ENCODE data around the gene NAALAD2.
"Not testable (repeated sequence)": the region's sequence is repeated elsewhere in the genome, so short reads cannot be mapped to it uniquely, and the experiment has no call there.

NAALAD2 gene

DNA sequence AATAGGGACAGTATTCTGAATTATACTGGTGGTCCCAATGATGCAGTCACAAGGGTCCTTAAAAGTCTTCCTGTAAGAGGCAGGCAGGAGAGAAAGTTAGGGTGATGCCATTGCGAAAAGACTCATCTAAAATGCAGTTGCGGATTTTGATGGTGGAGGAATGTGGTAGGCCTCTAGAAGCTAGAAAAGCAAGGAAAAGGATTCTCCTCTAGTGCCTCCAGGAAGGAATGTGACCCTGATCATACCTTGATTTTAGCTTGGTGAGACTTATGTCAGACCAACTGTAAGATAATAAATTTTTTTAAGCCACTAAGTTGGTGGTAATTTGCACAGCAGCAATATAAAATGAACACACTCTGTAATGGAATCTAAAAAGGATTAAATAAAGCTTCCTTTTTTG, 54.5 kb downstream of the NAALAD2 start:
- in situ Hi-C loops (cut with MboI; ENCODE audit: low sequenced_read_pairs), result no loop called here

DNA sequence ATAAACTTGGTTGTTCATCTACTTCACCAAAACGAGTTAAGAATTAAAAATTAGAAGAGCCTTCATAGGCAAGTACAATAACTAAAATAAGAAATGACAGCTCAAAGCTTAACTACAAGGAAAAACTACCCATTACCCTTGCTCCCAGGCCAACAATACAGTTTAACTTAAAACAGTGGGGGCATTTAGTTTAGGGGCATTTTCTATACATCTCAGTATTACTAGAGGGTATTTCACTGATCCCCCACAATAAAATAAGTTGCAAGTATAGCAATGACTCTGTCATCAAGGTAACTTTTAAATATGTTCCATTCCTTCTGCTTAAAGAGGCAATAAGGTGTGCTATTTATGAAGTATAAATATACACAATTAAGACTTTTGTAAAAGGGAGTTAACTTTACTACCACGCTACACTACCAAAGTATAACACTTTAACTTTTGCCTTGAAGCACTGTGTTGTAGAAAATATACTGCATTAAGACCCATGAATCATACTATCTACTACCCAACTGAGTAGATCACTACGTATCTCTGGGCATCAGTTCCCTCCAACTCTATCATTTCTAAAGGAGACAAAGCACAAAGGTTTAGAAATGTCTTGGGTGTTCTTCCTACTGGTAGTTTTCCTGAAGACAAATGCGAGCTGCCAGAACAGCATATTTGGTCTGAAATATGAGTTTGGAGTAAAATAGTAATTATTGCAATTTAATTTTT, 58.6 kb downstream of the NAALAD2 start:
- in situ Hi-C loops (cut with MboI; ENCODE audit: low sequenced_read_pairs), result no loop called here

DNA sequence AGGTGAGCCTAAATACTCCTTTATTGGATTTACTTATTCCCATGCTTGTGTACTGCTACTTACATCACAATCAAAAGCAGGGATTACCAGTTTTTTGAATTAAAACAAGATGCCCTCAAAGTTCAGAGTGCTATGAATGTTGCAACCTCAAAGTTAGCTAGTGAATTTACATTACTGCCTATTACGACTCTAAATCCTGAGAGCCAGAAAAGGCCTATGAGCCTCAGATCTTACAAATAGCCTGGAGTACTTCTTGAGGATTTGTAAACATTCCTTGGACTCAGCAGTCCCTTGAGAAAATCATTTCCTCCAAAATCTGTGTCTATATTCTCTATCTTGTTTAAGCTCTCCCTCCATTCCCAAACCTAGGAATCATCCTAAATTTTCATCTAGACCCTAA, 62.9 kb downstream of the NAALAD2 start:
- in situ Hi-C loops (cut with MboI; ENCODE audit: low sequenced_read_pairs), result no loop called here

DNA sequence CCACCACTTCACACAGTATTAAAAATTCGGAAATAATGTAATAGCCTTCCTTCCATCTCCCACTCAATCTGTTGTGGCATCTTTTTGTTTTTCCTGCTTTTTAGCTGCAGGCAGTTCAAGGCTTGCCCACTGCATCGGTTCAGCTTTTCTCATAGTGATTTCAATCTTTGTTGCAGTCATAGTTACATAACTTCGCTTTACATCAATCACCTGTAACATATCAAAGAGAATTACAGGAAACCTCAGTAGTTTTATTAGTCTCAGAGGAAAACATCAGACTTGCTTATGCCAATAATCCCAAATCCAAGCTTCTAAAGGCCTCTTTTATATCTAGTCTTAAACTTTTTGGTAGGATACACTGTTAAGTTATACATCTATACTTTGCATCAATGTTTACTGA, 67.9 kb downstream of the NAALAD2 start:
- in situ Hi-C loops (cut with MboI; ENCODE audit: low sequenced_read_pairs), result no loop called here

DNA sequence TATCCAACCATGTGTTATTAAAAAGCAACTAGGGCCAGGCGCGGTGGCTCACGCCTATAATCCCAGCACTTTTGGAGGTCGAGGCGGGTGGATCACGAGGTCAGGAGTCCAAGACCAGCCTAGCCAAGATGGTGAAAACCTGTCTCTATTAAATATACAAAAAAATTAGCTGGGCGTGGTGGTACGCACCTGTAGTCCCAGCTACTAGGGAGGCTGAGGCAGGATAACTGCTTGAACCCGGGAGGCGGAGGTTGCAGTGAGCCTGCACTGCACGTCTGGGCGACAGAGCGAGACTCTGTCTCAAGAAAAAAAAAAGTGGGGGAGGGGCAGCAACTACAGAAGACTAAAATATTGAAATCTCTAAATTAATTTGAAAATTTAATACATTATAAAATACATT, 69.9 kb downstream of the NAALAD2 start:
- in situ Hi-C loops (cut with MboI; ENCODE audit: low sequenced_read_pairs), result no loop called here

DNA sequence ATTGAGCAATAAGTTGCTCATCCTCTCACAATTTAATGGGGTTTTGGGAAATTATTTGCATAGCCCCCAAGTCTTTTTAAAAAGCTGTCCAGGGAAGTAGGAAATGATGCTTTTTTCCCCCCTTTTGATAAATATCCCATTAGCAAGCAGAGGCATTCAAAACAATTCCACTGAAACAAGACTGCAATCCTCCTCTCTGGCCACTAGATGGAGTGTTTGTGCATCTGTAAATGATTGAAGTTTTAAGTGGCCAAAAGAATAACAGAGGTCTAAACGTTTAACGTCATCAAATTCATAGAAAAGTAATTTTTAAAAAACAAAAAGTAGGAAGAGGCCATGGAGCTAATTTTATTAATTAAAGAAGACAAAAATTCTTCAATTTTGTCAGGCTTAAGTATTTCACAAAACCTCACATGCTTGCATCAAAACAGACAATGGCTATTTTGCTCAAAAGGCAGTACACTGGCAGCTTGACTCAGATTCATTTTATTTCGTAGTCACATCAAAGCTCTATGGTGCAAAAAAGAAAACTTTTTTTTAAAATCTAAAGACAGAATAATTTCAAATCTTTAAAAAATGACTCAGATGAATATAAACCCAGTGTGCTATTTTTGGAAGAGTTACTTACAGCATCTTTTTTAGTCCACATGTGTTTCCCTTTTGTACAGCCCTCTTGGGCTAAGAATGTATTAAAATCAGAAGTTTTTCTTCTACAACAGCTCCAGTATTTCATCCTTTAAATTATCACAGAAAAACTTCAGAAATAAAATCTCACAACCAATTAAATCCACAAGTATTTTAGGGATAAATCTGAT, 70.6 kb downstream of the NAALAD2 start:
- in situ Hi-C loops (cut with MboI; ENCODE audit: low sequenced_read_pairs), result no loop called here

DNA sequence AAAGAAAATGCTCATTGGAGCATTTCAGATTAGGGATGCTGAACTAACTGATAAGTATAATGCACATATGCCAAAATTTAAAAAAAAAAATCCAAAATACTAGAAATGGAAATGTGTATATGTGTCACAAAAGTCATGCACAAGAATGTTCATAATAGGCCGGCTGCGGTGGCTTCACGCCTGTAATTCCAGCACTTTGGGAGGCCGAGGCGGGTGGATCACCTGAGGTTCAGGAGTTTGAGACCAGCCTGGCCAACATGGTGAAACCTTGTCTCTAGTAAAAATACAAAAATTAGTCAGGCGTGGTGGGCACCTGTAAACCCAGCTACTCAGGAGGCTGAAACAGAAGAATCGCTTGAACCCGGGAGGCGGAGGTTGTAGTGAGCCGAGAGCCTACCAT, 73.5 kb downstream of the NAALAD2 start:
- in situ Hi-C loops (cut with MboI; ENCODE audit: low sequenced_read_pairs), result not testable (repeated sequence)

DNA sequence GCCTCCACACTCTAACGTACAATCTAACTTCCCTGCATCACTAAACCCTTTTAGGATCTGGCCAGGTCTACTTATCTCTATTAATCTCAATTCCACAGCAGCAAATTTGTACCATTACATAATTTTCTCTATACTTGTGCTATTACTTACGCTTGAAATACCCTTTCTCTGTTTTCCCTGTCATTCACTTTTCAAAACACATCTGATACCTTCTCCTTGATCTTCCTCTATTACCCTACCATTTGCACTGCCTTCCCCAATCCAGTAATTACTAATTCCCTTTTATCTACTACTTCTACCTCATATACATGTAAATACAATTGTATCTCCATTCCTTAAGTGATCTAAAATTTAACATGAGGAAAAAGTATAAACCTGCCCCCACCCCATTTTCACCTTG, 74.4 kb downstream of the NAALAD2 start:
- in situ Hi-C loops (cut with MboI; ENCODE audit: low sequenced_read_pairs), result no loop called here

DNA sequence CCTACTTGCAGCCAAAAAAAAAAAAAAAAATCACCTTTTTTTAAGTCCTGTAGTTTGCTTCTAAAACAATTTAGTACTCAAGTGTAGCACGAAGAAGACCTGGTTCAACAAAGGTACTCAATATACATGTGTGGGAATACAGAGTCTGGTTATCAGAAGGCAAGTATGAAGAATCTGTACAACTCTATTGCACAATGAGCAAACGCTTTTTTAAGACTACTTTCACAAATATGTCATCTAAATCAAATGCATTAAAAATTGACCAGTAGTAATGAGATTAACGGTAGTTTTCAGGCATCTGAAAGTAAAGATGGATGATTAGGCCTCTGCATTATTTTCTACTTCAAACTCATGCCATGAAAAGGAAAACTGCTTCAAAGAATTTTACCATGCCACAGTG, 78.9 kb downstream of the NAALAD2 start:
- in situ Hi-C loops (cut with MboI; ENCODE audit: low sequenced_read_pairs), result no loop called here

DNA sequence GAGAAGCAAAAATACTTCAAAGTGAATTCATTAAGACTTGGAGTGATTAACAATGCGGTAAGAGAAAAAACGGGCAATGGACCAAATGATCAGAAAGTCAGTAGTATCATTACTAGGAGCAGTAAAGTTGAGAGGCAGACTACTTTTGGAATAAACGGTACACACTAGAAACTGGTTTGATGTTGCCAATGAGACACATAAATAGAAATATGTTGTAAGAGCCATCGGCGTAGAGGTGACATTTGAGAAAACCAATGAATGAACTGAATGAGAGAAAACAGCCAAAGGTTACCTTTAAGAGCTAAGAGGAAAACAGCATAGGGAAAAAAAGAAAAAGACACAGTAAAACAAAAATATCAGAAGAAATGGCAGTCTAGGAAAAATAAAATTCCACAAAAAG, 82.1 kb downstream of the NAALAD2 start:
- in situ Hi-C loops (cut with MboI; ENCODE audit: low sequenced_read_pairs), result no loop called here

DNA sequence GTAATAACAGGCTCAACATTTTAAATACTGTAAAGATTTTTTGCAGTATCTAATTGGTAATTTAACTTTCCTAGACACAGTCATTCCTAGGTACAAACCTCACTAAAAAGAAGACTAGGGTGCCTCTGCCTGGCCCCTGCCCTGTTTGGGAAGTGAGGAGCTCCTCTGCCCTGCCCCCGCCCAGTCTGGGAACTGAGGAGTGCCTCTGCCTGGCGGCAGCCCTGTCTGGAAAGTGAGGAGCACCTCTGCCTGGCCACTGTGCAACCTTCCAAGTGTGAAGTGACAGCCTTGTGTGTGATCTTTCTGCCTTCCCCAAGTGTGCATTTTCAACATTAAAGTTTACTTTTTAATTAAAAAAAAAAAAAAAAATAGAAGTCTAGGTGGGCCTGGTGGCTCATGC, 84.1 kb downstream of the NAALAD2 start:
- in situ Hi-C loops (cut with MboI; ENCODE audit: low sequenced_read_pairs), result no loop called here

DNA sequence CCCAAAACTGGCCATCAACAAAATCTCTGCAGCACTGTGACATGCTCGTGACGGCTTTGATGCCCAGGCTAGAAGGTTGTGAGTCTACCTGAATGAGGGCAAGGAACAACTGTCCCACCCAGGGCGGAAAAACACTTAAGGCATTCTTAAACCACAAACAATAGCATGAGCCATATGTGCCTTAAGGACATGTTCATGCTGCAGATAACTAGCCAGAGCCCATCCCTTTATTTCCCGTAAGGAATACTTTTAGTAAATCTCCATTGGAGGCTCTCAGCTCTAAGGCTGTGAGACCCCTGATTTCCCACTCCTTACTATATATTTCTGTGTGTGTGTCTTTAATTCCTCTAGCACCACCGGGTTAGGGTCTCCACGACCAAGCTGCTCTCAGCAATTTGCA, 85.0 kb downstream of the NAALAD2 start:
- in situ Hi-C loops (cut with MboI; ENCODE audit: low sequenced_read_pairs), result no loop called here

DNA sequence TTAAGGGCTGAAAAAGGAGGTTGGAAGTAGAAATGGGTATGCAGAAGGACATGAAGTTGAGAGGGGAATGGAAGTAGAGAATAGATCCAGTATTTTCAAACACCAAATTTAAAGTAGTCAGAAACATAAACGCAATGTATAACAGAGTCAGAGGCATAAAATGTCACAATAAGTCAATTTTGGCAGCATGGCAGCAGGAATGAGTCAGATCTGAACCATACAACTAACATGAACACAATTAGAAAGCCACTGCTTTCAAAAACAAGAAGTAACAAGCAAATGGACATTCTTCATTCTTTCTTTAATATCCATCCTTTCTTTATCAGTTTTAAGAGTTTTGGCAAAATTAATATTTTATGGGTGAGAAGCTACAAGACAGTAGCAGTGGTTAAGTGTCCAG, 85.9 kb downstream of the NAALAD2 start:
- in situ Hi-C loops (cut with MboI; ENCODE audit: low sequenced_read_pairs), result no loop called here

DNA sequence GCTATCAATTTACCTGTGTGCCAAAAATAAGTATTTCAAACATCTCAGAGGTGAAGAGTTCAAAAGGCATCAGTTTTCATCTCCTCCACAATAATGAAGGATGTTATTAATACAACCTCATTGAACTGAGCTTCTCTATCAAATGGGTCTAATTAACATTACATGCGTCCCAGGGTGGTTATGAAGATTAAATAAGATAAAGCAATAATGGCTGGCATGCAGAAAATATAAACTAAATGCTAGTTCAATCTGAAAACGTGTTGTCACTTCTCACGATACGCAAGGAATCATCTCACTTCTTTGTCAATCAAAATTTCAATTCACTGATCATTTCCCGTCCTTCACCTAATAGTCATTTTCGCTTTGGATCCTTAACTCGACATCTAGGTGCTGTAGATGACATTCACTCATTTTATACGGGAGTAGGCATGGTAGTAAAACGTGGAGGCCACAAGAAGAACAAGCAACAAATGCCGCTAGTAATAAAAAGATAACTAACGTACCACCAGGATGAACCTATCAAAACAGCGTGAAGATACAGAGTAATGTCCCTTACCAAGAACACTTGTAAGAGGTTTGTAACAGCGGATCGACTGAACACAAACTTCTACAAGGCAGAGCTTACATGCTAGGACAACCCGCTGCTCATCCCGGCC, 87.5 kb downstream of the NAALAD2 start:
- in situ Hi-C loops (cut with MboI; ENCODE audit: low sequenced_read_pairs), result no loop called here

DNA sequence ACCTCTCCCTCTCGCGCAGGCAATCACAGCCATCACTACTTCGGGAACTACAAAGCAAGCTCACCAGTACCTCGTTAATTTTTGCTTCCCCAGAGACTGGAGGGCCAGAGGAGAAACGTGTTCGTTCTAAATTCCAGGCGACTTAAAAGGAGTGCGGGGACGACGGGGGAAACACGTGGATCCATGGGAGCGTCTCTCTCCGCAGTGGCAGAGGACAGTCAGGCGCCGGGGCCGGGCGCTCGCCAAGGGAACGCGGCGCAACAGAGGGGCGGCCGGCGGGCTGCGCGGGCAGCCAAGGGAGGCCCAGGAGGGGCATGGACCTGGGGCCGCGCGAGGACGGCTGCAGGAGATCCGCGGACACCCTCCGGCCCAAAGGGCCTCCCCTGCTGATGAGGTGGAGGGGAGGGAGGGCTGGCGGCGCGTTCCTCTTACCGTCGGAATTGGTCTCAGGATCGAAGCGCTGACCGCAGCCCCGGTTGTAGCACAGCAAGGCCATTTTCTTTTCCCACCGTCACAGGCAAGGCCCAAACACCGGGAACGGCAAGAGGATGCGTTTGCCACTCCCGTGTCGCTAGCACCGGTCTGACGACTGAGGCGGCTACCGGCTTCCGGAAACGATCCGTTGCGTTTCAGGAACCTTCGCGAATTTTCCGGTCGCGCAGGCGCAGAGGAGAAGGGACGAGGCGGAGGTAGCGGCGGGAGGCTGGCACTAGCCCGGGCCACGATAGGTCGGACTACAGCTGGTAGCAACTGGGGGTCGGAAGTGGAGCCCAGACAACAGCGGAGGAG, 88.2 kb downstream of the NAALAD2 start, which contains the start of gene CHORDC1:
Gene CHORDC1, minus strand, starts transcription at position 591 of the 789 bp plus-strand sequence. Its CDS starts 95 bp downstream, at position 496.
- in situ Hi-C loops (cut with MboI; ENCODE audit: low sequenced_read_pairs), result no loop called here

DNA sequence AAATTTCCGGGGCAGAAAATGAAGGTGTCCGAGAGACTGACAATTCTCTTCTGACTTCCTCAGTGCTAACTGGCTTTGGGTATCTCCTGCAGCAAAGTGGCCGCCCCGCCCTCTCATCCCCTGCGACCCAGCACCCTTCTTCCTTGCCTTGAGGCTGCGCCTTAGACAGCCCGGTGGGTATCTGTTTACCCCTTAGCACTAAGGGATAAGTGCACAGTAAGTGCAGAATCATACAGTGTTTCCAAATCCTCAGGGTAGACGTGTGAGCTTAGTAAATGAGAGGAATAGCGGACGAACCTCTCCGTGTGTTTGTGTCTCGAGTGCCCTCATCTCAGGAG, 88.8 kb downstream of the NAALAD2 start:
- in situ Hi-C loops (cut with MboI; ENCODE audit: low sequenced_read_pairs), result no loop called here

DNA sequence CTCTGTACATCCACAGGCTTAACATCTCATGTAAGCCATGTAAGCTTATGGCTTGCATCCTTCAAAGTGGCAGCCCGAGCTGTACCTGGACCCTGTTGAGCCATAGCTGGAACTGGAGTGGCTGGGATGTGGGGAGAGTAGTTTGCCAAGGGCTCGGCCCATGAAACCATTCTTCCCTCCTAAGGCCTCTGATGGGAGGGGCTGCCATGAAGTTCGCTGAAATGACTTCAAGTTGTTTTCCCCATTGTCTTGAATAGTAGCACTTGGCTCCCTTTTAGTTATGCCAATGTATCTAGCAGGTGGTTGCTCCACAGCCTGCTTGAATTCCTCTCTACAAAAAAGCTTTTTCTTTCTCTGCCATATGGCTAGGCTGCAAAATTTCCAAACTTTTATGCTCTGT, 93.6 kb downstream of the NAALAD2 start:
- in situ Hi-C loops (cut with MboI; ENCODE audit: low sequenced_read_pairs), result no loop called here

DNA sequence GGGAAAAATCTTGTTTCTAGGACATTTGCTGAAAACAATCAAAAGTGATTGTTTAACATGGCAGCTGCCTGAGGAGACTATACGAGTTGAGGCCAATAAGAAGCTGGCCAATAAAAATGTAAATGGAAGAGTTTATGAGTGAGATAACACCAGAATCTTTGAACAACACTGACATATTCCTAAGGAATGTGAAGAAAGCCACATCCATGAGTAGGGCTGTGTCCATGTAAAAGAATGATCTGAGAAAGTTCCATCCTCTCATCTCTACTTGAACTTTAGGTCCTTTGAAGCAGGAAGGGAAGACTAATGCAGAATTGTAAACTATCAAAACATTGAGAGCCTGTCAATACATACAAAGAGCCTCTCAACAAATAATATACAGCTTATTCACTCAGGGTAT, 95.3 kb downstream of the NAALAD2 start:
- in situ Hi-C loops (cut with MboI; ENCODE audit: low sequenced_read_pairs), result no loop called here

DNA sequence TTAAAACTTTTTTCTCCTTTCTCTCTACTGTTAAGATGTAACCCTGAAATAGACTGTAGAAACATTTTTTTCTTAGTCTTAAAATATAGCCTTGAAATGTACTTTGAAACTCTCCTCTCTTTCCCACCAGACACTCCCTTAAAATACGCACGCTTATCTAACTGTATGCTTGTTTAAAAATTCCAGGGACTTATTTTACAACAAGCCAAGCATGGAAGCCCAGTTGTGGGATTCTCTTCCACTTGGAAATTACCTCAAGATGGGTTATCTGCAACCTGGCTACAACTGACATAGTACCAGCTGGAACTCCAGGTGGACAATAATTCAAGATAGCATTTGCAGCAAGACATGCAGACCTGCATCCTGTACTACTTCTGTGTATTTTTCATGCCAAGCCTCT, 100.5 kb downstream of the NAALAD2 start:
- in situ Hi-C loops (cut with MboI; ENCODE audit: low sequenced_read_pairs), result no loop called here

DNA sequence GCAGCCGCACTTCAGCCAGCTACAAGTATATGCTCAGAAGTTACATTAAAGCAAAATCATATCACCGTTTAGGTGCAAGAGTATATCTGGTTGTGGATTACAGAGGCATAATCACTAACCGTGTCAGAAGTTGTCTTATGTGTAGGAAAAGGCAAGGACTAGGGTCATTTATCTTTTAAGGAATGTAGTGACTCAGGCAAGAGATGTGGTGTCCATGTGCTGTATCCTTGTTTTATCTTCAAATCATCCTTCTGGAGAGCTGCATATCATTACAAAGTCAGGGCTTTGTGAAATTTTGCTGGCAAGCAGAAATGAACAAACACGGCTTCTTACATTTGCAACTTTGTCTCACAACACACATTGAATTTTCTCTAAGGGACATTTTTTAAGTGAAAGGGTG, 101.1 kb downstream of the NAALAD2 start:
- in situ Hi-C loops (cut with MboI; ENCODE audit: low sequenced_read_pairs), result no loop called here

DNA sequence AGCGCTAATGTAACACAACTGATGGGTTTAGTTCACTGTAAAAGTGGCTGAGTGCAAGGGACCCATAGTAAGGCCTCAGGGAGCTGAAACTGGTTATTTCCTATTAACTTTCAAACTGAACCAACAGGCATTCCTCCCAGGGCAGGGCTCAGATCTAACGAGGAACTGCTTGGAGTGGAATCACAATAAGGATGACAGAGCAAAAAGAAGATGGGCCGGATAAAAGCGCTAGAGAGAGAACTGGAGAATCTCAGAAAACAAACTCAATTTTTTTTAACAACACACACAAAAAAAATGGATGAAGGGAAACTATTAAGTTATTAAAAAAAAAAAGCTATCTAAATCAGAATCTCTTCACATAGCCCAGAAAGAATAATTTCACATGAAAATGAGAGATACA, 102.5 kb downstream of the NAALAD2 start:
- in situ Hi-C loops (cut with MboI; ENCODE audit: low sequenced_read_pairs), result no loop called here
